HEK293 (cell line): Measurements from ENCODE around the gene THTPA.

Source experiments
- CTCF ChIP-seq: fragments of 450-650 bp; formaldehyde crosslinking; IDR thresholded peaks from 2 replicates; pipeline ENCODE4 v1.5.1; 2016; ENCODE audit warnings: missing biosample characterization, missing genetic modification characterization
- MZF1 ChIP-seq: fragments of 450-650 bp; formaldehyde crosslinking; IDR thresholded peaks from 2 replicates; pipeline ENCODE4 v1.5.1; 2017; ENCODE audit warnings: missing biosample characterization, missing genetic modification characterization, borderline replicate concordance
- PATZ1 ChIP-seq: fragments of 450-650 bp; formaldehyde crosslinking; IDR thresholded peaks from 2 replicates; pipeline ENCODE4 v1.5.1; 2016; ENCODE audit warnings: missing biosample characterization, missing genetic modification characterization
- REST ChIP-seq: fragments of 450-650 bp; formaldehyde crosslinking; IDR thresholded peaks from 2 replicates; pipeline ENCODE4 v1.5.1; 2016; ENCODE audit warnings: missing biosample characterization, missing genetic modification characterization
- TCF7L2 ChIP-seq: IDR thresholded peaks from 2 replicates; pipeline ENCODE4 v1.6.1; 2011; ENCODE audit warnings: low read depth, mild to moderate bottlenecking, inconsistent platforms, low read length, moderate library complexity, borderline replicate concordance
- YY2 ChIP-seq: fragments of 450-650 bp; formaldehyde crosslinking; IDR thresholded peaks from 2 replicates; pipeline ENCODE4 v1.5.1; 2016; ENCODE audit warnings: missing biosample characterization, missing genetic modification characterization
- ZBTB49 ChIP-seq: fragments of 450-650 bp; formaldehyde crosslinking; IDR thresholded peaks from 2 replicates; pipeline ENCODE4 v1.5.1; 2016; ENCODE audit warnings: missing biosample characterization, missing genetic modification characterization, low read depth
- ZIC2 ChIP-seq: fragments of 450-650 bp; formaldehyde crosslinking; IDR thresholded peaks from 2 replicates; pipeline ENCODE4 v1.5.1; 2016; ENCODE audit warnings: missing biosample characterization, missing genetic modification characterization
- ZNF138 ChIP-seq: fragments of 450-650 bp; formaldehyde crosslinking; IDR thresholded peaks from 2 replicates; pipeline ENCODE4 v1.5.1; 2016; ENCODE audit warnings: missing biosample characterization, missing genetic modification characterization, borderline replicate concordance
- ZNF274 ChIP-seq, 2 experiments: fragments of 200-500 bp in 1 of 2; fragments of 450-650 bp in 1 of 2; sonication (Bioruptor generic) in 1 of 2; formaldehyde crosslinking in 1 of 2; IDR thresholded peaks; 2 replicates each; pipeline versions ENCODE4 v1.5.1 to v1.6.1; 2014 to 2016; ENCODE audit warnings: borderline replicate concordance in 1 of 2, inconsistent platforms in 1 of 2, low read length in 1 of 2, missing biosample characterization in 1 of 2, missing genetic modification characterization in 1 of 2
- ZNF280C ChIP-seq: fragments of 450-650 bp; formaldehyde crosslinking; IDR thresholded peaks from 2 replicates; pipeline ENCODE4 v1.5.1; 2016; ENCODE audit warnings: missing biosample characterization, missing genetic modification characterization
- ZNF311 ChIP-seq: fragments of 450-650 bp; formaldehyde crosslinking; IDR thresholded peaks from 2 replicates; pipeline ENCODE4 v1.5.1; 2017; ENCODE audit warnings: missing biosample characterization, missing genetic modification characterization, borderline replicate concordance
- ZNF341 ChIP-seq: fragments of 450-650 bp; formaldehyde crosslinking; IDR thresholded peaks from 2 replicates; pipeline ENCODE4; 2016; ENCODE audit warnings: low read depth, missing biosample characterization, missing genetic modification characterization
- ZNF830 ChIP-seq: fragments of 450-650 bp; IDR thresholded peaks from 2 replicates; pipeline ENCODE4 v1.5.0; 2018; ENCODE audit warnings: missing biosample characterization, missing genetic modification characterization, low read depth, mild to moderate bottlenecking, moderate library complexity

- TF ChIP-seq CTCF, result peak; percentile 64; the same call in 1 of the 2 replicates
- no peak for TF ChIP-seq ZNF280C (tag by site-specific recombination)
- no peak for TF ChIP-seq TCF7L2
- TF ChIP-seq MZF1 (tag by site-specific recombination), result no peak
- TF ChIP-seq YY2 (tag by site-specific recombination), result no peak
- TF ChIP-seq ZNF138 (tag by site-specific recombination), result no peak
- no peak for TF ChIP-seq ZBTB49 (tag by site-specific recombination)
- TF ChIP-seq PATZ1 (tag by site-specific recombination), result no peak; the same call in 1 of the 2 replicates
- no peak for TF ChIP-seq REST (tag by site-specific recombination)
- no peak for TF ChIP-seq ZNF274 (IDR thresholded peaks at IDR 0.05; ENCODE audit: low read length)
- no peak for TF ChIP-seq ZNF274 (tag by site-specific recombination; IDR thresholded peaks at IDR 0.05; ENCODE audit: borderline replicate concordance)
- TF ChIP-seq ZNF830, result no peak
- TF ChIP-seq ZNF341 (tag by site-specific recombination), result no peak
- no peak for TF ChIP-seq ZIC2 (tag by site-specific recombination)
- TF ChIP-seq ZNF311, result no peak
Measured at GRCh38 chr14:23539248-23540140, 16.6 kb upstream of the THTPA start.
